Measurements from ENCODE around the gene OXT.

The OXT gene

GRCh38 chr20:3088031-3088430, 16.6 kb downstream of the OXT start:
- no peak for DNase-seq

DNA sequence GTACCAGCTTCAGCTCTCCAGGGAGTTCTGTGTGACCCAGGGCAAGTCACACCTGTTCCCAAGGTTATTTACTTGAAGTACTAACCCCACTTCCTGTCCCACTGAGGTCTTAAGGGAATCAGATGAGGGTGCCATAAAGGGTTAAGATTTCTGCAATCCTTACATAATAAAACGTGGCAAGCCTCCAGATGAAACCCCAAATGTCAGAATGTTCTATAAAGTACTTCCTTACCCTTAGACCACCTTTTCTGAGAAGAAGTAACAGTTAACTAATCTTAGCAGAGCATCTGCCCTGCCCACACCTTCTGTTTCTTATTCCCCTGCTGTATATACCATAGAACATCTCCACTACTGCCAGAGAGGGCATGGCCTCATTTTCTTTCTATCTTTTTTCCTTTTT, 19.1 kb downstream of the OXT start:
- DNase-seq, result no peak

DNA sequence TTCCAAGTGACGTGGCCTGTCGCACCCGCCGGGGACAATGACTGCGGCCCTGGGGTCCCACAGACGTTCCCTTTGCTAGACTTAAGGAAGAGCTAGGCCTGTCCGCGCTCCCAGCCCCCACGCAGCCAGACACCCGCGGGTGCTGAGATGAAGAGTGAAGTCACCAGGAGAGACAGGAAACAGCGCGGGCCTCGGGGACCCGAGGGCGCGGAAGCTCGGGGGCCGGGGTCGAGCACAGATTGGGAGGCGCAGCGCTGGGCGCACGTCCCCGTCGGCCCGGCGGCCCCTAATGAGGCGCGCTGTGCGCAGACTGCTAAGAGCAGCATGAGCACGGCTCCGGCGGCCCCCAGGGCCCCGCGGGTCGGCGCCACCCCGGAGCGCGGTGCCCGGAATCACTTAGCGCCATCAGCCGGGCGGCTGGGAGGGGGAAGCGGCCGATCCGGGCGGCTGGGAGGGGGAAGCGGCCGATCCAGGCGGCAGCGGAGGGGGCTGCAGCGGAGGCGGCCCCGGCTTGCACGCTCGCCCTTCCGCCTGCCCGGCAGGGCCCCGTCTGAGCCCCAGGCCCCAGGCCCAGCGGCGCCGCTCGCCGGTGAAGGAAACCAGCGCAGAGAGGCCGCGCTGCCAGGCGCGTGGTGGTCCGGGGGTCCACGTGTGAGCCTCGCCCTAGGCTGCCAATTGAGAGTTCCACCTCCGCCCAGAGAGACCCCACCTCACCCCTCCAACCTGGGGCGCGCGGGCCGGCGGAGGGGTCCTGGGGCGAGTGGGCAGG, 21.4 kb downstream of the OXT start:
- no peak for DNase-seq

- no peak for DNase-seq
Observed at GRCh38 chr20:3093861-3094361, 22.5 kb downstream of the OXT start.

DNA sequence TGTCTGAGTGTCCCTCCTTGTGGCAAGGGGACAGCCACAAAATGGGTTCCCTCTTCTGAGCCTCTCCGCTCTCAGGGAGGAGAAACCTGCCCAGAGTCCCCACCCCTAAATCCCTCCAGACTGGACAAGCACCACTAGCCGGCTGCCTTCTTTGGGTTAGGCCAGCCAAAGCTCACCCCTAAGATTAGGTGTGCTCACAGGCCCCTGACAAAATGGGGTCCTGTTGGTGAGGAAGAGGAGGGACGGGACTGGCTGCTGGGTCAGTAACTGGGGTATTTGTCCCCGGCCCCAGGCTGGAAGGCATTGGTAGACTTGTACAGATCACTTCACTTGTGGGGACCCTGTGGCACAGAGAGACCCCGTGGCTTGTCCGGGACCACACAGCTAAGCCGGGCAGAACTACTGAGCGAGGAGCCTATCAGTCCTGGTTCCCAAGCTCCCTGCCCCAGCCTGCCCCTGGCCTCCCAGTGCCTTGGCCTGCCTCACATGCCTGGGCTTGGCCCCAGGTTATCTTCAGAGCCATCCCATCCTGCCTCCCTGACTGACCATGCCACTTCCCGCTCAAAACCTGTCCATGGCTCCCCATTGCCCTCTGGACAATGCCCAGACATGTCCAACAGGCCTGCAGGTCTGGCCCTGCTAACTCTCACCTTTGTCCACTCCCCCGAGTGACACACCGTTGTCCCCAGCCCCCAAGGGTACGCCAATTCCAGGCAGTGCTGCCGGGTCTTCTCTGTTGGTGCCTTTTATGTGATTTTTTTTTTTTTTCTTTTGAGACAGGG, 23.6 kb downstream of the OXT start:
- DNase-seq, result no peak

GRCh38 chr20:3100480-3100879, 29.1 kb downstream of the OXT start:
- no peak for DNase-seq

GRCh38 chr20:3101251-3101650, 29.8 kb downstream of the OXT start:
- no peak for DNase-seq

- peak; percentile 46 for DNase-seq
Observed at GRCh38 chr20:3101737-3102574, 30.5 kb downstream of the OXT start.

- DNase-seq, result no peak
Observed at GRCh38 chr20:3102575-3103368, 31.4 kb downstream of the OXT start.

DNA sequence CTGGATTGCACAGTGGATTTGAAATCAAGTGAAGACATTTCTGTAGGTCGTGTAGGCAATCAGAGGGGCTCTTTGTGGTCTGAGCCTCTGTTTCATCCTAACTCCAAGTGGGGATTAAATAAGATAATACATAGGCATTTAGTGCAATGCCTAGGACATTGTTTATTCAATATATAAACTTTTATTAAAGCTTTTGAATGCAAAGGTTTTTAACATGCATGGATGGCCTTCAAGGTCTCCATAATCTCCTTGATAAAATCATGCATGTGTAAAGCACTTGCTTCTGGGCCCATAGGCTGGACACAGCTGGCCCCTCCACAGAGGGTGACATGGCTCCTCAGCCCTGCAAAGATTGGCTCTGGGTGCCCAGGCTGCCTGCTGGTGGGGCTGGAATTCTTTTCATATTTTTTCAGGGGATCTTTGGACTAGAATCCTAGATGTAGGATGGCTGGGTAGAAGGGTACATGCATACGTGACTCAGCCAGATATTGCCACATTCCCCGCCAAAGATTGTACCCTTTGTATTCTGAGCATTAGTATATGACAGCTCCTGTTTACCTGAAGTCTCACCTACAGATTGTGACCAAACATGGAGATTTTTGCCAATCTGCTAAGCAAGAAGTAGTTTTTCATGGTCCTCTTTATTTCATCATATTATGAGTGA, 32.1 kb downstream of the OXT start:
- DNase-seq, result no peak

DNA sequence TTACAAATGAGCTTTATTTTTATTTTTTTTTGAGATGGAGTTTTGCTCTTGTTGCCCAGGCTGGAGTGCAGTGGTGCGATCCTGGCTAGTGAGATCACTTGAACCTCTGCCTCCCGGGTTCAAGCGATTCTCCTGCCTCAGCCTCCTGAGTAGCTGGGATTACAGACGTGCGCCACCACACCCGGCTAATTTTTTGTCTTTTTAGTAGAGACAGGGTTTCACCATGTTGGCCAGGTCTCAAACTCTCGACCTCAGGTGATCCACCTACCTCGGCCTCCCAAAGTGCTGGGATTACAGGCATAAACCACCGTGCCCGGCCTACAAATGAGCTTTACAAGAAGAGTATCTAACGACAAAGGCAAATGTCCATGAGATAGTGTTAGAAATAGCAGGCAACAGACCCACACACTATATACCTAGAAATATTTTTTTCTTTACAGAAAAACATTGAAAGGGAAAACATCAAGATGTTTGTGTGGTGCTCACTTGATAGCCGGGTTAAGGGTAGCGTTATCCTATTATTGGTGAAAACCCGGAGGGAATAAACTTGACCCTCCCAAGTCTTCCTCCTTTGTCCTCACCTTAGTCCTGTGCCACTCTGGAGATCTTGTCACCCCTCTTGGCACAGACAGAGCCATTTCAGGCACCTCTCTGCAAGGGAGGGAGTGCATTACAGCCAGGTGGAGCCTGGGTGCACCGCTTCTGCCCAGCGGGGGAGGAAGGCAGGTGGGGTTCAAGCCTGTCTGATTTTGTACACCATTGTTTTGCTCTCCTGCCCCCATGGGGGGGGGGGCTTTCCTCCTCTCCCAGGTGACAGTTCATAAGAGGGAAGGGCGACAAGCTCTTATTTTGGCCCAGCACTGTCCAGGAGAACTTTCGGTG, 34.1 kb downstream of the OXT start:
- no peak for DNase-seq

GRCh38 chr20:3106185-3106584, 34.8 kb downstream of the OXT start:
- no peak for DNase-seq

DNA sequence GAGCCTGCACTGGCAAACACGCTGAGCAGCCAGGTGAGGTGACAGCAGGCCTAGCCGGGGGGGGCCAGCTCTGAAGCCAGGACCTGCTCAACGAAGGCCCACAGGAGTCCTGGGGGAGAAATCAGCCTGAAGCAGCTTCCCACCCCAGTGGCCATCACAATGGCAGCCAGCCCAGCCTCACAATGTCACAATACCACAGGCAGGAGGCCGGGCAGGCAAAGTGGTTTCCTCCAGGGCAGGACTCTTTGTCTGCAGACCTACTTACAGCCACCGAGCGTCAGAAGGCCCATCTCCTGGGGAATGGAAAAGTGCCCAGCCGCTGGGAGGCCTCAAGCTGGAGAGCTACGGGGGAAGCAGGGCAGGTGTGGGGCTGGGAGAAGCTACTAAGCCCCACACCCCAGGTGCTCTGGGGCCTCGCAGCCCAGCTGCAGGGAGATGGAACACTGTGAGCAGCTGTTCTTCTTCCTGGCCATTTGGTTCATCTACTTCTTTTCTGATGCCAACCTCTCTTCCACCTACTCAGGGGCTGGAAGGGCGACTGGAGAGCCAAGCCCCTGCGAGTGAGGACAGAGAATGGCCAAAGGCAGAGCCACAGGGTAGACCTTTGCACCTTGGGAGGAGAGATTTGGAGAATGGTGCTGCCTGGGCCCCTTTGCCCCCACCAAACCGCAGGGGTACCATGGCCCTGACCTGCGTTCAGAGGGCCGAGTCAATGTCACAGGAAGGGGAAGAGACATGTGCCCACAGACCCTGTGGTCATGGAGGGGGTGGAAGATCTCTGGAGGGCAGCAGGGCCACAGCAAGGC, 35.4 kb downstream of the OXT start:
- DNase-seq, result no peak

GRCh38 chr20:3107464-3108025, 36.1 kb downstream of the OXT start:
- DNase-seq, result no peak

DNA sequence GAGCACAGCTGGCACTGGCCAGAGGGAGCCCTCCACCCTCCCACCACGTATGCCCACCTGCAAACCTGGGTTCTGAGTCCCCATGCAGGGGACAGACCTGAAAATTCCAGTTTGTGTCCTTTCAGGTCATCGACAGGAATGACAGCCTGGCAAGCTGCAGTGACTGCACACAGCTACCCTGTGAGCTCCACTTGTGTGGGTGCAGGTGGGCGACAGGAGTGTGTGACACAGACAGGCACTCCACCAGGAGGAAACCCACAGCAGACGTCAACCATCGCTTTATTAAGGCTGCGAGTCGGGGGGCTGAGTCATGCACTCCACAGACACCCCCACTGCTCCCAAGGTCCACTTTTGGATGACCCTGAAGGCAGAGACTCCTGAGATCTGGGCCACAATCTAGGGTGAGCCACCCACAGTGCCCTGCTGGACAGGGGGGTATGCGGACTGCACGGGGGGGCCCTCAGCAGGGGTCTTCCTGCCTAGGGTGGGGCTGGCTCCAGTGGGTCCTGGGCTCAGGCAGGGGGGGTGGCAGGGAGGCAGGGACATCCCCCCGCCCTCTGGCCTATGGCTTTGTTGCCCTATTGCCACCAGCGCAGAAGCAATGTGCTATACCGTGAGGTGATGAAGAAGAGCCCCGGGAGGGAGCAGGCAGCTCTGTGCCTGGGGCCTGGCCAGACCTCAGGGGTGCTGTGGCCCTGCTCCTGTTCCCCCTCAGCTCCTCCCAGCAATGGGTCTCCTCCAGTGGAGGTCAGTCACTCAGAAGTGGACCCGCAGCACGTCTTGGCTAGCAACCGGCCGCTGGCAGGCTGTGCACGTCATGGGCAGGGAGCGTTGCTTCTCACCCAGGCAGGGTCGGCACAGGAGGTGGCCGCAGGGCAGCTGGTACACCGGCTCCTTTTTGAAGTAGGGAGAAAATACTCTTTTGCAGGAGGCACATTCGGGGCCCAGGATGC, 38.2 kb downstream of the OXT start:
- DNase-seq, result no peak

GRCh38 chr20:3111507-3111906, 40.1 kb downstream of the OXT start:
- DNase-seq, result no peak

DNA sequence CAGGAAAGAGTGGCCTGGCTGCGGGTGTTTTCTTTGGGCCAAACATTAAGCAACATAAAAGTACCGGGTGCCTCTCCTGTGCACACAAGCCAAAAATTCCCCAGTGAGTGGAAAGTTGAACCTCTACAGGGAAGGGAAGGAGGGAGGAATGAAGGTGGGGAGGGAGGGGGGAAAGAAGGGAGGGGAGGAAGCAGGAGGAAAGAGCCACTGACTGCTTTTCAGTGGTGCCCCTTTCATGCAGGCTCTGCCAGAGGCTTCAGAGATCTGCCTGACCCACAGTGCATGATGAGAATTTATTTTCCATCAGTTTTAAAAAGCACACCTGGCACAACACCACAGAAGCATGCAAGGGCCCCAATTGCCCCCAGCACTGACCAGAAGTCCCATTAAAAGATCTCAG, 40.6 kb downstream of the OXT start:
- DNase-seq, result no peak
